HG02759 (cell line): ENCODE data around the gene SPIN1.

Experiments
- ATAC-seq: cut with Tn5 transposase; IDR thresholded peaks from one replicate; pipeline ENCODE4 v1.9.1; 2021; ENCODE audit warnings: mild to moderate bottlenecking, moderate library complexity; ENCODE audit not compliant: unreplicated experiment

The SPIN1 gene

DNA sequence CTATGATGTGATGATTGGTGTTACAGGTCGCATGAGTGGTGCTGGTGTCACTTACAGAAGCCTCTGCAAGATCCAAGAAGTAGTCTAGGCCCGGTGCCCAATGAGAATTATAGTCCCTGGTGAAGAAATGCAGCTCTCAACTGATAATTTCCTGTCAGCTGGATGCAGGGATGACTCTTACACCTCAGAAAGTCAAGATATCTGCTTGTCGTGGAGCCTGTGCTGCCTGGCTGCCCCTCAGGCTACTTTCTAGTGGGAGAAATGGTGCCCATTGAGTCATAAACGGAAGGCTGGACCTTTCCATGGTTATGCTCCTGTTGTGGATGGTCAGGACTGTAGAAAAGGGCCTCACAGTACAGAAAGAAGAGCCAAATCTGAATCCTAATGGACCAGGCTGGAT lies 99.9 kb downstream of the SPIN1 start:
- ATAC-seq, result no peak

DNA sequence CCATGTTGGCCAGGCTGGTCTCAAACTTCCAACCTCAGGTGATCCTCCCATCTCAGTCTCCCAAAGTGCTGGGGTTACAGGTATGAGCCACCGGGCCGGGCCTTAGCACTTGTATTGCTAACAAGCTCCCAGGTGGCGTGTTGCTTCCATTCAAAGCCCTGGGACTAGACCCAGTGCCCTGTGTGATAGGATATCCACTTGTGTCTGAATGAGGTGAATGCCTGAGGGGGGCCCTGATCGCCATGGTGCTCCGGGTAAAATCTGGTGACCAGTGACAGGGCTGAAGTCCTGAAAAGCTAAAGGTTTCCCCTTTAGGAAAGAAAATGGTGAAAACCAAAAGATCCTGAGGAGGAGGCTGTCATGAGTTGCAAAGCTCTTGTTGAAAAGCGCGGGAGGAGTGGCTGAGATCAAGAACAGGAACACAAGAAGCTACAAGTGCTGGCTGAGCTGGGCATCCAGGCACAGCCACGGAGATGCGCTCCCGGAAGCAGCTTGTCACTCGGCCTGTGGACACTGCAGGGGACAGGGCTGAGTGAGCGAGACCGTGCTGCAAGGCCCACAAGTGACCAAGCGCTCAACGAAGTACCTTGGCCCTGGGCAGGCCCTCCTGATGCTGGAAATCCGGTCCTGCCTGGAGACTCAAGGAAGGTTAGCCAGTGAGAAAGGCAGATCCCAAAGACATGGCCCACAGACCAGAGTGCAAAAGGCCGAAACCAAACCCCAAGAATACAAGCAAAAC lies 106.9 kb downstream of the SPIN1 start:
- no peak for ATAC-seq

DNA sequence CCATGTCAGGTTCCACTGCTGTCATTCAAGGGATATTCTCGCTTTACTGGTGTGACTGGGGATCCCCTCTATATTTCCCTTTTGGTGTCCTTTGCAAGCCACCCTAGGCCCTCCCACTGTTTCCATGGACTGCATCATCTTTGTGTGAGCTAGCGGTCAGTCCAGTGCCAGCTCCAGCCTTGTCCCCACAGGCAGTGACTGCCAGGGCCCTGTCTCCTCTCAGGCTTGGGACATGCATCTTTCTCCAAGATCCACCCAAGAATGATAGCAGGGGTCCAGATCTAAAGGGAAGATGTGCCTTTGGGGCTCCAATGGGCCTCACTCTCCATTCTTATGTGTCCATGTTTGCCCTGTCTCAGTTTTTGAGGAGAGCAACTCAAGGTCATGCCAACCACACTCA lies 109.0 kb downstream of the SPIN1 start:
- ATAC-seq, result no peak

GRCh38 chr9:88498880-88499279 lies 110.6 kb downstream of the SPIN1 start:
- no peak for ATAC-seq

DNA sequence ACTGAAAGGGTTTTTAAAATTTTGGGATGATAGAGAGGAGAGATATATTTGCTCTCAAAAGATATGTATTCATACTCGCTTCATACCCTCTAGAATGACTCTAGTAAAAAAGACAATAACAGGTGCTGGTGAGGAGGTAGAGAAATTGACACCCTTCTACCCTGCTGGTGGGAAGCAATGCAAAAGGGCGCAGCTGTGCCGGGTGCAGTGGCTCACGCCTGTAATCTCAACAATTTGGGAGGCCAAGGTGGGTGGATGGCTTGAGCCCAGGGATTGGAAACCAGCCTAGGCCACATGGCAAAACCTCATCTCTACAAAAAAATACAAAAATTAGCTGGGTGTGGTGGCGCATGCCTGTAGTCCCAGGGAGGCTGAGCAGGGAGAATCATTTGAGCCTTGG lies 112.8 kb downstream of the SPIN1 start:
- no peak for ATAC-seq

DNA sequence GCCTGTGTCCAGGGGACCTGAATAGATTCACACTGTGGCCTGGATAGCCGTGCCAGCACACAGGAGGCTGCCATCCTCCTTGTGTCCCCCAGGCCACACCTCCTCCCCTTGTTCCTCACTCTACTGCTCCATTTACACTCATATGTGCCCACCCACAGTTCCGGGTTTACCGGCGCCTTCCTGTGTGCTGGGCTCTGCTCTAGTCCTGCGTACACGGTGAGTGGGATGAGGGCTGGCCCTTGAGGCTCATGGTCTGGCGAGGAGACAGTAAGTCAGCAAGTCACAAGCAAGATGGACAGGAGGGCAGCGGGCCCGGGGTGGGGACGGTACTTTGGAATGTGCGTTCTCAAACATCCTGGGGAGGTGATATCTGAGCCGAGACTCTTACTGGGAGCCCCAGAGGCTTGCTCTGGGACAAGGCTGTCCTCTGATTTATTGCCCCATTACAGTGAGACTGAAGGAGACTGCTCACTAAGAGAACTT lies 114.3 kb downstream of the SPIN1 start:
- no peak for ATAC-seq

- no peak for ATAC-seq
Observed at GRCh38 chr9:88503081-88503844, 115.0 kb downstream of the SPIN1 start.

DNA sequence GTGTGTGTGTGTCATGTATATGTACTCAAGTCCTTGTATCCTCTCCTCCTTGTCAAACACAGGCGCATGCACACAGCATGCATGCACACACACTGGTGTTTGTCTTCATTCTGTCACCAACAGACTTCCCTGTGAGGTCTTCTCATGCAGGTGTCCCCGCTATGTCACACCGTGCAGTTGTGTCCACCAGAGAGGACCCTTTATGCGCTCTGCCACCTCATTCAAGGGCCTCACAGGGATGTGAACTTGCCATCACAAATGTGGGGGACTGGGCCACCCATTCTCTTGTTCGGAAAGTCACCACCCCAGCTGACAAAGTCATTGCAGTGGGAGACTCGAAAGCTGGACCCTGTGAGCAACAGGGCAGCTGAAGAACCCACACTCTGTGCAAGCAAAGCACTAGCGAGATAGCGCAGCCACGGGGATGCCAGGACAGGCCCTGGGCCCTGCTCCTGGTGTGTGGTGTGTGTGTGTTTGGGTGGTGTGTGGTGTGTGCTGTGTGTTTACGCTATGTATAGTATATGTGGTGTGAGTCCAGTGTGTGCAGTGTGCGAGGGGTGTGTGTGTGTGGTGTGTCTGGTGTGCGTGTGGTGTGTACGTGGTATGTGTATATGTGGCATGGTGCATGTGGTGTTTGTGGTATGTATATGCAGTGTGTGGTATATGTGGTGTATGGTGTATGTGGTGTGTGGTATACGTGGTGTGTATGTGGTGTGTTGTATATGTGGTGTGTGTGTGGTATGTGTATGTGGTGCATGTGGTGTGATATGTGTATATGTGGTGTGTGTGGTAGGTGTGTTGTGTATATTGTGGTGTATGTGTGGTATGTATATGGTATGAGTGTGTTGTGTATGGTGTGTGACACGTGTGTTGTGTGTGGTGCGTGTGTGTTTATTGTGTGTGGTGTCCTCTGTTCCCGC lies 115.9 kb downstream of the SPIN1 start:
- ATAC-seq, result no peak

DNA sequence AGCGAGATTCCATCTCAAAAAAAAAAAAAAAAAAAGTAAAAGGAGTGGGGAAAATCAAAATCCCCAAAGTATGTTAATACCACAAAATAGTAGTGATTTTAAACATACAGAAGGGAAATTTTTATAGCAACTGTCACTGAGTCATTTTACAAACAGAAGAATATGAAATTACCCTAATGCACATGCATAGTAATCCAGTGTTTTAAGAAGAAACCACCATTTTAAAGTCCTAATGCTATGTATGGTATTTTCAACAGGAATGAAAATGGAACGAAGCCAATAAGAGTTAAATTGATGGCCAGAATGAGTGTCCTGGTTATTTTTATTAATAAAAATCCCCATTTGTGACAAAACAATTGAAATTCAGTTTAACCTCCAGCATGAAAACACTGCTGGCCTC lies 120.1 kb downstream of the SPIN1 start:
- no peak for ATAC-seq

GRCh38 chr9:88511906-88512305 lies 123.7 kb downstream of the SPIN1 start:
- no peak for ATAC-seq

GRCh38 chr9:88514247-88514646 lies 126.0 kb downstream of the SPIN1 start:
- ATAC-seq, result no peak

GRCh38 chr9:88521308-88521707 lies 133.1 kb downstream of the SPIN1 start:
- ATAC-seq, result no peak

GRCh38 chr9:88522360-88522759 lies 134.1 kb downstream of the SPIN1 start:
- no peak for ATAC-seq

DNA sequence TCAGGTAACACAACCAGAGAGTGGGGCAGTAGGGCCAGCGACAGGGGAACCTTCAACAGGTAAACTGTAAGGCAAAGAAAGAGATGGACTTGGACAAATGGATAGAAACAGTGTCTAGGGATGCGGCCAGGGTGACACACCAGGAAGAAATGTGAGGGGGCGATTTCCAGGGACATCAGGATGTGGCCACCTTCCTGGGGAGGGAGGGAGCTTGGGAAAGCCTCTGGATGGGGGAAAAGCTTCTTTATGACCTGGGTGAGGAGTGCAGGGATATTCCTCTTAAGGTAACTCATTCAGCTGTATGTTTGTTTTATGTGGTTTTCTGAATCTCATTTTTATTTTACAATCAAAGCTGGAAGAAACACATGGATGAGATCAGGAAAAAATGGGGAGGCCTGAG lies 134.8 kb downstream of the SPIN1 start:
- no peak for ATAC-seq

- no peak for ATAC-seq
Observed at GRCh38 chr9:88524911-88525310, 136.7 kb downstream of the SPIN1 start.

GRCh38 chr9:88527618-88528017 lies 139.4 kb downstream of the SPIN1 start:
- no peak for ATAC-seq
